Measurements from ENCODE around the gene CDADC1.

The CDADC1 gene

DNA sequence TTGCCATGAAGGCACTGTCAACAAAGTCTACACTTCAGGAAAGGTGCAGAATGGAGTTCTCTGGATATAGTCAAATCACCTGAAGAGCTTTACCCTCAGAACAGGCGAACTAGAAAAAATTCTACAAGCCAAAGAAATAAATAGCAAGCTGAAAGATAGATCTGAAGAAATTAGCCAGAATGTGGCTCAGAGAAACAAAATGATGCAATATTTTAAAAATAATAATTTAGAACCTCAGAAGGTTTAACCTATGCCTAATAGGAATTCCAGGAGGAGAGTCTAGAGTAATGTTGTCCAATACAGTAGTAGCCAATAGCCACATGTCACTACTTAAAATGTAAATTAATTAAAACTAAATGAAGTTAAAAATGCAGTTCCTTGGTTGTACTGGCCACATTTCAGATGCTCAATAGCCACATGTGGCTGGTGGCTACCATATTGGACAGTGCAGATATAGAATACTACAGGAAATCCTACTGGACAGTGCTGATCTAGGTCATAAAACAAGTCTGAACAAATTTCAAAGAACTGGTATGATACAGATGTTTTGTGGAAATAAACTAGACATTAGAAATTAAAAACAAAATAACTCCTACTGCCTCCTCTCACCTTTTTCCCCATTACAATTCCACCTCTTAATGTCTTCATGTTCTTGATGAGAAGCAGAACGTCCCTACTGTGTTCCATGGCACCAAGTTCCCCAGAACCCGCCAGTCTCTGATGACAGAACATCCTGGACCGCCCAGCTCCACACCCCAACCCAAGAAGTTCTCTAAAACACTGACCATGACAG lies 679 bp upstream of the CDADC1 start:
- TF ChIP-seq FOXP2 (optimal IDR thresholded peaks at IDR 0.05; ENCODE audit: borderline replicate concordance, extremely low read depth, extremely low read length, insufficient read depth) (no peak), TAF1 (IDR thresholded peaks at IDR 0.05; ENCODE audit: borderline replicate concordance, insufficient read depth, low read length) (no peak), POLR2AphosphoS5 (IDR thresholded peaks at IDR 0.05; ENCODE audit: low read depth, low read length) (no peak), SIN3A (IDR thresholded peaks at IDR 0.05; ENCODE audit: borderline replicate concordance, insufficient read depth, low read length) (no peak), REST (IDR thresholded peaks at IDR 0.05; ENCODE audit: insufficient read depth in 1 of 2, low read depth in 2 of 2, low read length in 2 of 2) (no peak)

DNA sequence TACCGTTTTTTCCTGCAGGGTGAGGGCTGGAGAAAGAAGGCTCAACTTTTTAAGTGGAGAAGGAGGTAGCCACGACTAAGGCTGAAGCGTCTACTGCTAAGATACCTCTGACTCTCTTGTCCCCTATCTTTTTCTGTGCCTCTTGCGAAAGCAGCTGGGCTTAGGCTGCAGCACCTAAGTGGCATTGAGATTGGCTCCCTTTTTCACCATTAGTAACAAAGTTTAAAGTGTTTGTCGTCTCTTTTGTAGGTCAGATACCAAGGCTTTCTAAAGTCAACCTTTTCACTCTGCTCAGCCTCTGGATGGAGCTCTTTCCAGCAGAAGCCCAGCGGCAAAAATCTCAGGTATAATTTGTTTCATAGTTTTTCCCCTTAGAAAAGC lies 887 bp downstream of the CDADC1 start:
- no peak for TF ChIP-seq REST (IDR thresholded peaks at IDR 0.05; ENCODE audit: insufficient read depth in 1 of 2, low read depth in 2 of 2, low read length in 2 of 2)
- TF ChIP-seq TAF1 (IDR thresholded peaks at IDR 0.05; ENCODE audit: borderline replicate concordance, insufficient read depth, low read length): no peak
- TF ChIP-seq SIN3A (IDR thresholded peaks at IDR 0.05; ENCODE audit: borderline replicate concordance, insufficient read depth, low read length): no peak
- no peak for TF ChIP-seq POLR2AphosphoS5 (IDR thresholded peaks at IDR 0.05; ENCODE audit: low read depth, low read length)
- no peak for TF ChIP-seq FOXP2 (optimal IDR thresholded peaks at IDR 0.05; ENCODE audit: borderline replicate concordance, extremely low read depth, extremely low read length, insufficient read depth)

- TF ChIP-seq FOXP2 (optimal IDR thresholded peaks at IDR 0.05; ENCODE audit: borderline replicate concordance, extremely low read depth, extremely low read length, insufficient read depth): no peak
- TF ChIP-seq POLR2AphosphoS5 (IDR thresholded peaks at IDR 0.05; ENCODE audit: low read depth, low read length): no peak
- TF ChIP-seq TAF1 (IDR thresholded peaks at IDR 0.05; ENCODE audit: borderline replicate concordance, insufficient read depth, low read length): no peak
- no peak for TF ChIP-seq REST (IDR thresholded peaks at IDR 0.05; ENCODE audit: insufficient read depth in 1 of 2, low read depth in 2 of 2, low read length in 2 of 2)
- TF ChIP-seq SIN3A (IDR thresholded peaks at IDR 0.05; ENCODE audit: borderline replicate concordance, insufficient read depth, low read length): no peak
These were observed 3.6 kb downstream of the CDADC1 start for GRCh38 chr13:49251326-49251725.

GRCh38 chr13:49253310-49253709 lies 5.6 kb downstream of the CDADC1 start:
- no peak for TF ChIP-seq SIN3A (IDR thresholded peaks at IDR 0.05; ENCODE audit: borderline replicate concordance, insufficient read depth, low read length)
- TF ChIP-seq TAF1 (IDR thresholded peaks at IDR 0.05; ENCODE audit: borderline replicate concordance, insufficient read depth, low read length): no peak
- no peak for TF ChIP-seq REST (IDR thresholded peaks at IDR 0.05; ENCODE audit: insufficient read depth in 1 of 2, low read depth in 2 of 2, low read length in 2 of 2)
- TF ChIP-seq POLR2AphosphoS5 (IDR thresholded peaks at IDR 0.05; ENCODE audit: low read depth, low read length): no peak
- TF ChIP-seq FOXP2 (optimal IDR thresholded peaks at IDR 0.05; ENCODE audit: borderline replicate concordance, extremely low read depth, extremely low read length, insufficient read depth): no peak
